ENCODE measurements around the gene RPL28.
"Not testable (repeated sequence)": the region's sequence is repeated elsewhere in the genome, so short reads cannot be mapped to it uniquely, and the experiment has no call there.

The RPL28 gene

DNA sequence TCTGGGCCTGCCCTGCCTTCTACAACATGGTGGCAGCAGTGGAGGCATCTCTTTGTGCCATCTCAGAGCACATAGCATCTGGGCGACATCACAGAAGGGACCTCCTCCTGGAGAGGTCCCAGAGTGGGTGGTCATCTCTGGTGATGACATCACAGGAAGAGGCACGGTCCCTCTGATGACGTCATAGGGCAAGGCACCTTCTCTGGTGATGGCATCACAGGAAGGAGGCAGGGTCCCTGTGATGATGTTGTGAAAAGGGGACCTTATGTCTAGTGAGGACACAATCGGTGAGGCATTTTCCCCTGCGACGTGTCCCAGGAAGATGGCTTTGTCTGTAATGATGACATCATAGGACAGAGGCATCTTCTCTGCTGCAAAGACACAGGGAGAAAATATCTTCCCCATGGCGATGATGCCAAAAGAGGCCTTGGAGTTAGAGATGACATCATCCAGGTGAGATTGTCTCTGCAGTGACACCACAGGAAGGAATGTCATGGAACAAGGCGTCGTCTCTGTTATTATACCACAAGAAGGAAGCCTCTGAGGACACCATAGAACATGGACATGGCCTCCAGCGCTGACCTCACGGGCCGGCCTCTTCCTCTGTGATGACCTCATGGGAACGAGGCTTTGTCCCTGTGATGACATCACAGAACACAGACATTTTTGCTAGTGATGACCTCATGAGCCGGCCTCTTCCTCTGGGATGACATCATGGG is 46.7 kb downstream of the RPL28 start:
- DNase-seq: no peak

DNA sequence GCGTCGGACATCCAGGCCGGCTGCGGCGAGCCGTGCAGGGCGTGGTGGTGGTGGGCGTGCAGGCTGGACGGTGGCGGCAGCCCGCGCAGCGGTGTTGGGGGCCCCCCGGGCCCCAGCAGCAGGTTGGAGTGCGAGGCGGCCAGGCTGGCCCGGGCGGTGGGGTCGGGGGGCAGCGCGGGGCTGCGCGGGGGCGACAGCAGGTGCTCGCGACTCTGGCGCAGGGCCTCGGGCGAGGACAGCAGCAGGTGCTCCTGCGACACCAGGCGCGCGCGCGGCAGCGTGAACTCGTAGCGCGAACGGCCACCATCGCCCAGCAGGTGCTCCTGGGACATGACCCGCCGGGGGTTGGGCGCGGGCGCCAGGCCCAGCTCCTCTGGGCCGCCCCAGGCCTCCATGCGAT is 47.6 kb downstream of the RPL28 start:
- DNase-seq: no peak

DNA sequence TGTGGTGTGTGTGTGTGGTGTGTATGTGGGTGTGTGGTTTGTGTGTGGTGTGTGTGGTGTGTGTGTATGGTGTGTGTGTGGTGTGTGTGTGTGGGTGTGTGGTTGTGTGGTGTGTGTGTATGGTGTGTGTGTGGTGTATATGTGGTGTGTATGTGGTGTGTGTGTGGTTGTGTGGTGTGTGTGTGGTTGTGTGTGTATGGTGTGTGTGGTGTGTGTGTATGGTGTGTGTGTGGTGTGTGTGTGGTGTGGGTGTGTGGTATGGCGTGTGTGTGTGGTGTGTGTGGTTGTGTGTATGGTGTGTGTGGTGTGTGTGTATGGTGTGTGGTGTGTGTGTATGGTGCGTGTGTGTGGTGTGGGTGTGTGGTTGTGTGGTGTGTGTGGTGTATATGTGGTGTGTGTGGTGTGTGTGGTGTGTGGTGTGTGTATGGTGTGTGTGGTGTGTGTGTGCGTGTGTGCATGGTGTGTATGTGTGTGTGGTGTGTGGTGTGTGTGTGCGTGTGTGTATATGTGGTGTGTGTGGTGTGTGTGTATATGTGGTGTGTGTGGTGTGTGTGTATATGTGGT is 48.7 kb downstream of the RPL28 start:
- no peak for DNase-seq

DNA sequence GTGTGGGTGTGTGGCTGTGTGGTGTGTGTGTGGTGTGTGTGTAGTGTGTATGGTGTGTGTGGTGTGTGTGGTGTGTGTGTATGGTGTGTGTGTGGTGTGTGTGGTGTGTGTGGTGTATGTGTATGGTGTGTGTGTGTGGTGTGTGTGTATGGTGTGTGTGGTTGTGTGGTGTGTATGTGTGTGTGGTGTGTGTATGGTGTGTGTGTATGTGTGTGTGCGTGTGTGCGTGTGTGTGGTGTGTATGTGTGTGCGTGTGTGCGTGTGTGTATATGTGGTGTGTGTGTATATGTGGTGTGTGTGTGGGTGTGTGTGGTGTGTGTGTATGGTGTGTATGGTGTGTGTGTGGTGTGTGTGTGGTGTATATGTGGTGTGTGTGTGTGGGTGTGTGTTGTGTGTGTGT is 49.3 kb downstream of the RPL28 start:
- DNase-seq: no peak

DNA sequence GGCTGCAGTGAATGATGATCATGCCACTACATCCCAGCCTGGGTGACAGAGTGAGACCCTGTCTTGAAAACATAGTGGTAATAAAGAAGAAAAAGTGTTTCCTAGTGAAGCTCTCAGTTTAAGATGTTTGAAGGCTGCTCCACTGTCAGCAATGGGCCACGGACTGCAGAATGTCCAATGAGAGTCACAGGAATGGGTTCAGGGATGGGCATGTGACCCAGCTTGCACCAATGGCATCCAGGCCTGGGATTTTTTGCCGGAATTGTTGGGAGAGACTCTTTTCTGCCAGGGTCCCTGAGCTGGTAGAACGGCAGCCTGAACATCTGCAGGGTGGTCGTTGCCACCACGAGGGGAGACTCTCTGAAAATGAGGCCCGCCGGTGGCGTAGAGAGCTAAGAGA is 51.1 kb downstream of the RPL28 start:
- no peak for DNase-seq

DNA sequence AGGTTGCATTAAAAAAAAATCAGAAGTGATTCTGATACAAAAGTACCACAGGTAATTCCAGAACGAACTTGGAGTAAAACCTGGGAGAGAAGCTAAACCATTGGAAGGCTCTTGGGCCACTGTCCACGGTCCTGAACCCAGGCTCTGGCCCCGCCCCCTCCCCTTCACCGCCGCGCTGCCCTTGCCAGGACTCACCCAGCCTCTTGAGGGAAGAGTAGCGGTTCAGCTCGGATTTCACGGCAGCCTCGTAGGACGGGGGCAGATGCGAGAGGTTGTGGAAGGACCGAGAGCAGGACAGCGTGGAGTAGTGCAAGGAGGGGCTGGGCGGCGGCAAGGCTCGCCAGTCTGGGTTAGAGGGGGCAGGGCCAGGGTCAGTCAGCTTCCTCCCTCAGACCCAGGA is 51.7 kb downstream of the RPL28 start:
- no peak for DNase-seq

DNA sequence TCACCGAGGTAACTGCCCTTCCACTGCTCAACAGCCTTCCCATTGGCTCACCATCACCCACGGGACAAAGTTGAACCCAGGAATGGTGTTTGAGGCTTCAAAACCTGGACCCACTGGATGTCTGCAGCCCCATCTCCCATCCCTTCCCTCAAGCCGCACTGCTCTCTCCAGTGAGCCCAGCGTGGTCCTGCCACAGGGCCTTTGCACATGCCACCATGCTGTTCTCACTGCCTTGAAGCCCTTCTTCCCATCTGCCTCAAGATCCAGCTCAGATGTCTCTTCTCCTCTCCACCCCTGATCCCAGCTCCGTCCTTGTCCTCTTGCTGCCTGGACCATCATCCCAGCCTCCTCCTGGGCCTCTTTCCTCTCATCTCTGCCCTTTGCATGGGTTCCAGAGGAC is 53.3 kb downstream of the RPL28 start:
- no peak for DNase-seq

DNA sequence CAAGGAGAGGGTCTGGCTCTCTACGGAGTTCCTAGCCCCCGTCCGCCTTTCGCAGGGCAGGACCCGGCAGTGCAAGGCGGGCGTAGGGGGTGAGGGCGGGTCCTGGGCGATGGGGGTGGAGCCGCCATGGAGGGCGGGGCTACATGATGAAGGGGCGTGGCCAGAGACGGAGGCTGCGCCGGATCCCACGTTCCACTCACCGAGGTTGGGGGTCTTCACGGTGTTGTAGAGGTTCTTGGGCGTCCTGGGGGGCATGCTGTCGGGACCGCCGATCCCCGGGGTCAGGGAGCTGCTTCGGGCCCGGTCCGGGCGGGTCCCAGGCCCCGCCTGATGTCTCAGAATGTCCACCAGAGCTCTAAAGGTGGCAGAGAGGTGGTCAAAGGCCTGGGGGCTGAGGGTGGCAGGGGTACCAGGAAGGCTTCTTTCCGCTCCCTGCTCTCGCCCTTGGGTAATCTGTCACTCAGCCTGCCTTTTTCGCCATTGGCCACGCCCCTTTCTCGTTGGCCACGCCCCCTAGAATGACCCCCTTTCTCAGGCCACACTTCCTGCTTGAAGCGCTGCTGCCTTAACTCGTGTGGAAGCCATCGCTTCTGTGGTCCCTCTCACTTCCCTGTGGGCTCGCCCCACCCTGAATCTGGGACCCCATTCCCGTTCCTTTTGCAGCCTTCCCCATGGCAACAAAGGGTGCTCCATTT is 54.8 kb downstream of the RPL28 start:
- no peak for DNase-seq

DNA sequence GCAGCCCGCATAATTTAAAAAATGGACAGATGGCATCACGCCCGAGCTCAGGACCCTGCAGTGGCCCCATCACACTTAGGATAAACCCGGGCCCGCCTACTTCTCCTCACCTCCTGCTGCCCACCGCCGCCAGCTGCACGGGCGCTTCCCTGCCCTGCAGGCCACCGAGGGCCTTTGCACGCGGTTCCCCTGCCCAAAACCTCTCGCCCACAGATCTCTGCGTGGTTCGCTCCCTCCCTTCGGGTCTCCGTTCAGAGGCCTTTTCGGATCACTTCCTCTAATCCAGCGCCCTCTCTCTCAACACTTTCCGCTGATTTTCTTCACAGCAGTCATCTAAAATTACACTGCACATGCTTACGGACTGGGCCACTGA is 55.6 kb downstream of the RPL28 start:
- DNase-seq: peak; percentile 64

DNA sequence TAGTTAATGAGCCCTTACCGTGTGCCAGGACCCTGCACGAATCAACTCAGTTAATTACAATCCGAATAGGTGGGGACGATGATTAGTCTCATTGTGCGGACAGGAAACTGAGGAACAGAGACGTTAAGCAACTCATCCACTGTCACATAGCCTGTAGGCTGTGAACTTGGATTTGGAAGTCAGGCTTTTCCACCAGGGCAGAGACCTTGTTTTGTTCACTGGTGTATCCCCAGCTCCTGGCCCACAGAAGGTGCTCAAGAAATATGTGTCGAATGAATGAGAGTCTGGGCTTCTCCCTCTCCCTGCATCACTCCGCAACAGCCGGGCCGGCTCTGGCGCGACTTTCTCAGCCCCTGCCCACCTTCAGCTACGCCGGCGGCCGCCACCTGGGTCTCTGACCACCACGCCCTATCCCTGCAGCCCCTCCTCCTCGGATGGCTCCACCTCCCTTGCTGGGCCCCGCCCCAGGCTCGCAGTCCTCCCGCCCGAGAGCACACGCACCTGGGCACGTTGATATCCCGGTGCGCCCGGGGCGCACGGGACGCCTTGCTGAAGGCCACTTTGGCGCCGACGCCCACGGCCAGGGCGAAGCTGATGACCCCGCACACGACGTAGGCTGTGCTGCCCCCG is 56.1 kb downstream of the RPL28 start:
- DNase-seq: no peak

DNA sequence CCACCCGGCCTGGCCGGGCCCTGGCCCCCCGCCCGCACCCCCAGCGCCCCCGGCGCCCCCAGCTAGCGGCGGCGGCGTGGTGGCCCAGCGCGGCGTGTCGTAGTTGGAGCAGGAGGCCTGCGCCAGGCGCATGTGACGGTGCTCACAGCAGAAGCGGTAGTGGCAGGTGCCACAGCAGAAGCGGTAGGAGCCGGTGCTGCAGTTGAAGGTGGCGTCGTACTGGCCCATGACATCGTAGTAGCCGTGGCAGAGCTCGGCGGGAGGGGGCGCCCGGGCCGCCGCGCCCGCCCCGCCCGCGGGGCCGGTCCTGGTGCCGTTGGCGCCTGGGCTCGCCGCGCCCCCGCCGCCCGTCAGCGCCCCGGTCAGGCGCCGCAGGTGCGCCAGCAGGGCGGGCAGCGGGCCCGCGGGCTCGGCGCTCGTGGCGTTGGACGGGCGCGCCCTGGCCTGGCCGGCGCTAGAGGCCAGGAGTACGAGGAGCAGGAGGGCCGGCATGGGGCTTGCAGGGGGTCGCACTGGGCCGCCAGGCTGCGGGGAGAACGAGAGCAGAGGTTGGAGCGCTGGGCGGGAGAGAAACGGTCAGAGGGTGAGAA is 56.7 kb downstream of the RPL28 start:
- no peak for DNase-seq

DNA sequence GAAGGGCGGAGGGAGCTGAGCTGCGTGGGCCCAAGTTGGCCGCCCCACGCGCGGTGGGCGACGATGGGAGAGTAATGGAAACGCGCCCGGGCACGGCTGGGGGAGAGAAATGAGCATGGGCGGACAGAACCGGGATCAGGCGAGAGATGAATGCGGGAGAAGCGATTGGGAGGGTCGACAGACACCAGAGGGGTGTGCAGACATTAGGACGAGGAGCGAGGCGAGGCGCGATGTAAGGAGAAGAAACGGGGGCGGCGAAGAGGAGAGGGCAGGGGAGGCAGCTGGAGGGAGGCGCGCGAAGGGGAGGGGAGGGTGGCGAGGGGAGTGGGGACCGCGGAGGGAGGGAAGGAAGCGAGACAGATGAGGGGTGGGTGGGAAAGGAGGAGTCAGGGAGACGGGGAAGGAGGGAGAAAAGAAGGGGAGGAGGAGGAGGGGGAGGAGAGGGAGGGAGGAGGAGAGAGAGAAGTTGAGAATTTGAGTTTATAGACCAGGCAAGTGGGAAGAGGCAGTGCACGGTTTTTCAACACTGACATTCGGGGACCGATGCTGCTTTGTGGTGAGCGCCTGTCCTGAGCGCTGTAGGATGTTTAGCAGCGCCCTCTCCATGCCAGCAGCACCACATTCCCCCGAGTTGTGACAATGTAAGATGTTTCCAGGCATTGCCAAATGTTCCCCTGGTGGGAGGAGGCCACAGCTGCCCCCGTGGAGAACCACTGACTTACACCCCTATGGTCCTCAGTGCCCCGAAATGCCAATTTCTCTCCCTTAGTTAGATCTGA is 57.5 kb downstream of the RPL28 start, which contains the start of gene SHISA7:
TSS of gene SHISA7 (minus strand) at position 256 of the 779 bp plus-strand sequence. CDS start 437 bp downstream, outside the sequence.
- no peak for DNase-seq

DNA sequence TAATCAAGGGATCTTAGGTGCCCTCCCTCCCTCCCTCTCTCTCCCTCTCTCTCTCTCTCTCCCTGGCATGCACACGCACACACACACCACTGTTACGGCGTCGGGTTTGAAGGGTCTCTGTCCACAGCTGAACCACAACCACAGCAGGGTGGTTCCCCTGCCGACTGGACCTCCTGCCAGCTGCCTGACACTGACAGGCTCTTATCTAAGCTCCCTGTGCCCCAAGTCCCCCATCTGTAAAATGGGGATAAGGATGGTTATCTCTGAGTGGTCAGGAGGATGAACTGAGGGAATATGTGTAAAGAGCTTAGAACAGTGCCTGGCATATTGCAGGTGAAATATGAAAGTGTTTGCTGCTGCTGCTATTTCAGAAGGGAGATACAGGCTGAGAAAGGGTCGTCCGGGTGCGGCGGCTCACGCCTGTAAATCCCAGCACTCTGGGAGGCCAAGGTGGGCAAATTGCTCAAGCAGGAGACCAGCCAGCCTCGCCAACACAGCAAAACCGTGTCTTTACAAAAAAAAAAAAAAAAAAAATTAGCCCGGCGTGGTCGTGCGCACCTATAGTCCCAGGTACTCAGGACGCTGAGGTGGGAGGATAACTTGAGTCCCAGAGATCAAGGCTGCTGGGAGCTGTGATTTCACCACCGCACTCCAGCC is 58.2 kb downstream of the RPL28 start:
- DNase-seq: no peak

DNA sequence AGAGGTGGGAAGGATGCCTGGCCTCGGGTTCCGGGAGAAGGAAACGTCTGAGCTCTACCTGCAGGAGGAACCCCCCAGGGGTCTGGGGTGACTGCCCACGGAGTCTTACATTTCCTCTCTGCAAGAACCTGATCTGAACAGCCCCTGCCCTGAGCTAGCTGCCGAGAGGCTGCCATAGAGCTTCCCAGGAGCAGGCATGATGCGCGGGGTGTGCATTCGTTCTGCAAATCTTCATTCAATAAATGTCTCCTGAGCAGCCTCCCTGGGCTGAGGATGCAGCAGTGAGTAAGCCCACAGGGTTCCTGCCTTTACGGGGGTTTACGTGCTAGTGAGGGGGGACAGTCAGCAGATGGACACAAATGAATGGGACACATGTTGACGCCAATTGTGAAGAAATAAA is 58.9 kb downstream of the RPL28 start:
- DNase-seq: no peak

DNA sequence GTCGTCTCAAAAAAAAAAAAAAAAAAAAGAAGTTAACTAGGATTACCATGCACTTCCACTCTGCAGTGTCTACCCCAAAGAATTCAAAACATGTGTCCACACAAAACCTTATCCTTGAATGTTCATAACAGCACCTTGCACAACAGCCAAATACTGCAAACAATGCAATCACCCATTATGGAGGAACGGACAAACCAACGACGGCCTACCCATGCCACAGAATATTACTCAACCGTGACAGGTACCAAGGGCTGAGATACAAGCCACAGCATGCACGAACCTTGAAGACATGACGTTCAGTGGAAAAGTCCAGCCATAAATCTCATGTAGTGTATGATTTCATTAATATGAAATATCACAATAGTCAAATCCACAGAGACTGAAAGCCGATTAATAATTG is 60.3 kb downstream of the RPL28 start:
- DNase-seq: no peak

DNA sequence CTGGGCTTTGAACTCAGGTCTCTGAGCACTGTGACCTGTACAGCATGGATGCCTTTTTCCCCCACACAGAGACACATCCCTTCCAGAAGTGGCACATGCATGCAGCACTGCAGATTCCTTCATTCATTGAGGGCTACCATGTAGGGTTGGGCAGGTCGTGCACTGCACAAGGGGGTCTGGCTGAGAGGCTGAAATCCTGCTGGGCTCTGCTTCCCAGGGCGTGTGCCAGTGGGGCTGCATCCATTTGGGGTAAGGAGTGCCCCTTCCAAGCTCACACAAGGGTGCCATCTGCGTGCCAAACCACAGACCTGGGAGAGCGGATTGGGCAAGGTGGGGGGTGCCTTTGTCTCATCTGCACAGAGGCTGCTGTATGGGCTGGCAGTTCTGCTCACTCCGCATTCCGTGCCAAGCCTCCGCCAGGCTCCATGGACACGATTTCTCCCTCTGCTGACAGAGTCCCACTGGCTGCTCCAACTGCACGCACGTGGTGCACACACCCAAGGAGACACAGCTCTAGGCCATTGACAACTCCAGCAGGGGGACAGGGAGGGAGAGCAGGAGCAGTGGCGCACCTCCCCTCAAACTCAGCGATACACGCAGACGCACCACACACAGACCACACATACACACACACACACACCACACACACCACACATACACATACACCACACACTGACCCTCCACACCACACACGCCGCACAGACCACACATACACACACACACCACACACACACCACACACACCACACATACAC is 61.9 kb downstream of the RPL28 start:
- DNase-seq: no peak

DNA sequence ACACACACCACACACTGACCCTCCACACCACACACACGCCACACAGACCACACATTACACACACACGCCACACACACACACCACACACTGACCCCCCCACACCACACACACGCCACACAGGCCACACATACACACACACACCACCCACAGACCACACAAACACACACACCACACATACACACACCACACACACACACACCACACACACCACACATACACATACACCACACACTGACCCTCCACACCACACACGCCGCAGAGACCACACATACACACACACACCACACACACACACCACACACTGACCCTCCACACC is 62.4 kb downstream of the RPL28 start:
- DNase-seq: not testable (repeated sequence)

DNA sequence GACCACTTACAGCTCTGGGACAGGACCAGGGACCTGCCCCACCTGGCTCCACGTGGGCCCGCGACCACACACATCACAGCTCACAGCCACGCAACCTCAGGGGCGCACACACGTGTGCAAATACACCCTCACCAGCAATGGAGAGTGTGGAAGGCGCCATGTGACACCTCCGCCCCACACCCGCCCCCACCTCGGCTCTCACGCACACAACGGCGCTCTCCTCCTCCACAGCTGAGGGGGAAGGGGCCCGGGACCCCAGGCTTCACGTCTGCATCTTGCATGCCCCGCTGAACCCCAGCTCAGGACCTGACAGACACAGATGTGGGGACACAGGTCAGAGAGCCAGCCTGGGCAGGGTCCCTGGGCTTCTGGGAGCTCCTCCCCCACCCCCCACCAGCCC is 63.7 kb downstream of the RPL28 start:
- DNase-seq: no peak

DNA sequence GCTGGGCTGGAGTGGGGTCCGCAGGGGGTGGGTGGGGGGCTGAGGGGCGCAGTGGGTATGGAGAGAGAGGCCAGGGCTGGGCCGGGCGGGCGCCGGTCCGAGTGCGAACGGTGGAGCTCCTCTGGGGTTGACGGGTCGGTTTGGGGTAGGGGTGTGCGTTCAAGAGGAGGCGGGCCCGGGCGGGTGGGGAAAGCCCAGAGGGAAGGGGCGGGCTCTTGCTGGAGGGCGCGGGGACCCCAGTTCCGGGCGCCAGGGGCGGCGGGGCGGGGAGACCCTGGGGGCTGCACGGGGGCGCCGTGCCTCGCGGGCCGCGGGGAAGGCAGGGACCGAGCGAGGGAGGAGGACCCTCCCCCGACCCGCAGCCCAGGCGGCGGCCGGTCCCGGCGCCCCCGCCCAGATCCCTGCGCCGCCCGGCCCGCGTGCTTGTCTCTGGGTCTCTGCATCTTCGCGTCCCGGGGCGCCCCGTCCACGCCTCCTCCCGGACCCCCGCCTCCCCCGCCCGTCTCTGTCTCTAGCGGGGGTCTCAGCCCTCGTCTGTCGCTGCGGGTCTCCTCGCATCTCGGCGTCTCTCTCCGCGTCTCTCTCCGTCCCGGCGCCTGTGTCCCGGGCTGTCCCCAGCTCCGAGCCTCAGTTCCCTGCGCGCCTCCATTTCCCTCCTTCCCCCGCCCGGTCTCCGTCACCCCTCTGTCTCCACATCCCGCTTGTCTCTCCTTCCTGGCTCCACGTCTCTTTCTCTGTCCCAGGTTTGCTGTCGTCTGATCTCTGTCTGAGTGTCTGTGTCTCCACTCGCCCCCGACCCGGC is 65.6 kb downstream of the RPL28 start:
- no peak for DNase-seq

DNA sequence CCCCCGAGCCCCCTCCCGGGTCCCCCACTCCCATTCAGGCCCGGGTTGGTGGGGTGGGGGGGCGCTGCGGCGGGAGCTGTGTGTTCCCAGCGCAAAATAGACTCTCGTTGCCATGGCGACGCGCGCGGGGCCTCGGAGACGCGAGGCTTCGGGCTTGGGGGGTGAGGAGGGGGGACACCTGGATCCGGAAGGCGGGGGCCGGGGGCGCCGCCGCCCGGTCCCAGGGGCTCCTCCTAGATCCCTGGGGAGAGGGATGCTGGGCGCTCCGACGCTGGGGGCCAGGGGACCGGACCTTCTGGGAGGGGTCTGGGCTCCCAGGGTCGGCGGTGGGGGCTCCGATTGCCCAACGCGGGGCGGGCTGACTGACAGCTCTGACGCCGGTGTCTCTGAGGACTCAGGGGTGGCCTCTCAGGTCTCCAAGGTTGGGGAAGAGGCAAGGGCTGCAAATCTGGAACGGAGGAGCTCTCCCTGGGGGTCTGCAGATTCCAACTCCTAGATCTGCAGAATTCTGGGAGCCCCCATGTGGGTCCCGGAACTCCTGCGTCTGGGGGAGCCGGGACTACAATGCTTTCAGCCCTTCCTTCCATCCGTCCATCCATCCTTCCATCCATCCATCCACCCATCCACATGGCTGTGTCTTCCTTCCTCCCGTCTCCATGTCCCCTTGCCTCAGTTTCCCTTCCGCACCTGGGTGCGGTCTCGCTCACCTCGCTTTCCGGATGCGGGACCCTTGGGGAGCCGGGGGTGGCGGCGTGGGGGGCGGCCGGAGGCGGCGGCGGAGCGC is 66.4 kb downstream of the RPL28 start:
- DNase-seq: no peak

Measured in inflammatory macrophage treated with lipopolysaccharide for 4 hours (primary cell).